ENCODE measurements around the gene ABI1.
A peak's percentile ranks its signal among the peaks of the same experiment; 100 is the strongest.

The ABI1 gene

GRCh38 chr10:26861205-26861998, 644 bp upstream of the ABI1 start:
- Histone ChIP-seq H3K4me2 (ENCODE audit: low read depth, low read length) (peak overlapping the region; percentile 72), H3F3A (ENCODE audit: insufficient read depth, low read length) (peaks cover 30% of the 10 kb centered on the region), H3K27me3 (replicated peaks; ENCODE audit: insufficient read depth, low read length) (no peaks in the 10 kb centered on the region), H3K4me3 (ENCODE audit: low read length) (peak overlapping the region; percentile 45), H3K9me3 (replicated peaks; ENCODE audit: insufficient read depth, low read length) (no peaks in the 10 kb centered on the region), H3K4me1 (ENCODE audit: low read length) (peaks cover 11% of the 10 kb centered on the region), H3K9me2 (replicated peaks; ENCODE audit: insufficient read depth, low read length) (no peaks in the 10 kb centered on the region), H3K79me2 (ENCODE audit: low read length) (peaks cover 43% of the 10 kb centered on the region), H4K20me1 (ENCODE audit: insufficient read depth, low read length) (peaks cover 13% of the 10 kb centered on the region; the same call in 1 of the 2 replicates), H3K9ac (ENCODE audit: low read length) (no peak overlapping the region), H2AFZ (ENCODE audit: low read length) (peak overlapping the region; percentile 80), H3K27ac (ENCODE audit: low read length) (no peak overlapping the region), H3K36me3 (replicated peaks; ENCODE audit: insufficient read depth, low read length) (no peaks in the 10 kb centered on the region)
- no peak for DNase-seq
- TF ChIP-seq EZH2 (optimal IDR thresholded peaks at IDR 0.05; ENCODE audit: low read depth, low read length) = no peak
- no peak for TF ChIP-seq EZH2phosphoT487 (IDR thresholded peaks at IDR 0.05; ENCODE audit: low read length)
- peak; percentile 50 for TF ChIP-seq CTCF (IDR thresholded peaks at IDR 0.05; ENCODE audit: low read length)

GRCh38 chr10:26860102-26860442, 686 bp downstream of the ABI1 start:
- H3K4me3 ChIP-seq (ENCODE audit: low read length) = peak overlapping the region; percentile 92
- TF ChIP-seq EZH2phosphoT487 (IDR thresholded peaks at IDR 0.05; ENCODE audit: low read length) (no peak), CTCF (IDR thresholded peaks at IDR 0.05; ENCODE audit: low read length) (no peak), EZH2 (optimal IDR thresholded peaks at IDR 0.05; ENCODE audit: low read depth, low read length) (no peak)
- peak overlapping the region; percentile 65; the same call in 1 of the 2 replicates for H2AFZ ChIP-seq (ENCODE audit: low read length)
- peak overlapping the region; percentile 46; the same call in 1 of the 2 replicates for H3K4me2 ChIP-seq (ENCODE audit: low read depth, low read length)
- no peak for DNase-seq
- H3K9me3 ChIP-seq (replicated peaks; ENCODE audit: insufficient read depth, low read length) = no peaks in the 10 kb centered on the region
- no peaks in the 10 kb centered on the region for H3K27me3 ChIP-seq (replicated peaks; ENCODE audit: insufficient read depth, low read length)
- H3K27ac ChIP-seq (ENCODE audit: low read length) = peak overlapping the region; percentile 95; the same call in 1 of the 2 replicates
- H3K9ac ChIP-seq (ENCODE audit: low read length) = peak overlapping the region; percentile 89
- peaks cover 13% of the 10 kb centered on the region for H3K4me1 ChIP-seq (ENCODE audit: low read length)
- no peaks in the 10 kb centered on the region for H3K36me3 ChIP-seq (replicated peaks; ENCODE audit: insufficient read depth, low read length)
- no peaks in the 10 kb centered on the region for H3K9me2 ChIP-seq (replicated peaks; ENCODE audit: insufficient read depth, low read length)
- peaks cover 57% of the 10 kb centered on the region for H3K79me2 ChIP-seq (ENCODE audit: low read length)
- H3F3A ChIP-seq (ENCODE audit: insufficient read depth, low read length) = peaks cover 30% of the 10 kb centered on the region
- peaks cover 18% of the 10 kb centered on the region for H4K20me1 ChIP-seq (ENCODE audit: insufficient read depth, low read length)

GRCh38 chr10:26859241-26860101, 1.3 kb downstream of the ABI1 start:
- Histone ChIP-seq H3K9ac (ENCODE audit: low read length) (peak overlapping the region; percentile 89), H2AFZ (ENCODE audit: low read length) (no peak overlapping the region), H3K4me2 (ENCODE audit: low read depth, low read length) (peak overlapping the region; percentile 46), H3K79me2 (ENCODE audit: low read length) (peaks cover 63% of the 10 kb centered on the region), H4K20me1 (ENCODE audit: insufficient read depth, low read length) (peaks cover 24% of the 10 kb centered on the region), H3K36me3 (replicated peaks; ENCODE audit: insufficient read depth, low read length) (no peaks in the 10 kb centered on the region), H3K4me1 (ENCODE audit: low read length) (peaks cover 13% of the 10 kb centered on the region), H3K4me3 (ENCODE audit: low read length) (peak overlapping the region; percentile 92), H3K27ac (ENCODE audit: low read length) (peak overlapping the region; percentile 95; the same call in 1 of the 2 replicates), H3K27me3 (replicated peaks; ENCODE audit: insufficient read depth, low read length) (no peaks in the 10 kb centered on the region), H3K9me3 (replicated peaks; ENCODE audit: insufficient read depth, low read length) (no peaks in the 10 kb centered on the region), H3K9me2 (replicated peaks; ENCODE audit: insufficient read depth, low read length) (no peaks in the 10 kb centered on the region), H3F3A (ENCODE audit: insufficient read depth, low read length) (peaks cover 30% of the 10 kb centered on the region)
- TF ChIP-seq EZH2 (optimal IDR thresholded peaks at IDR 0.05; ENCODE audit: low read depth, low read length) (no peak), CTCF (IDR thresholded peaks at IDR 0.05; ENCODE audit: low read length) (no peak), EZH2phosphoT487 (IDR thresholded peaks at IDR 0.05; ENCODE audit: low read length) (no peak)
- peak; percentile 38 for DNase-seq
